Breast epithelium (tissue), 4 donors: Measurements from ENCODE around the gene DDA1. TPM values are rescaled to one million over a fixed set of nuclear protein-coding genes. Genes with fewer than 3 reads are reported as not detected.

Experiments used
- DNase-seq, 2 donors: peaks; one replicate each; pipeline ENCODE4 v3.0.0-alpha.2; 2019; ENCODE audit warnings: low spot score in 2 of 2
- H3K27ac ChIP-seq, 2 donors: fragments of 200-600 bp; sonication (generic) in 1 of 2; one replicate each; pipeline ENCODE4 v1.5.1; 2016 to 2019; ENCODE audit warnings: mild to moderate bottlenecking in 1 of 2
- H3K27me3 ChIP-seq, 2 donors: fragments of 200-600 bp; sonication (generic) in 1 of 2; one replicate each; pipeline versions ENCODE4 v1.5.1 to v1.6.0; 2017 to 2019; ENCODE audit warnings: control low read depth in 1 of 2, mild to moderate bottlenecking in 1 of 2
- H3K36me3 ChIP-seq: fragments of 200-600 bp; one replicate; pipeline ENCODE4 v1.5.1; 2019
- H3K4me1 ChIP-seq, 2 donors: fragments of 200-600 bp; sonication (generic); one replicate each; pipeline ENCODE4 v1.5.1; 2016 to 2019; ENCODE audit warnings: control low read depth in 1 of 2
- H3K4me3 ChIP-seq, 3 donors: fragments of 200-600 bp; sonication (generic); 1 replicate in 2 of 3; 2 replicates in 1 of 3; pipeline ENCODE4 v1.5.1; 2016 to 2019; ENCODE audit warnings: mild to moderate bottlenecking in 3 of 3, moderate library complexity in 2 of 3
- H3K9me3 ChIP-seq, 2 donors: fragments of 200-600 bp; sonication (generic) in 1 of 2; one replicate each; pipeline ENCODE4 v1.5.1; 2016 to 2019; ENCODE audit warnings: control low read depth in 1 of 2
- POLR2A ChIP-seq: fragments of 450-650 bp; IDR thresholded peaks from one replicate; pipeline ENCODE4 v1.6.1; 2016; ENCODE audit warnings: antibody characterized with exemption, mild to moderate bottlenecking, moderate library complexity
- POLR2AphosphoS5 ChIP-seq, 3 donors: sonication (generic); formaldehyde crosslinking; IDR thresholded peaks; one replicate each; pipeline ENCODE4 v1.6.1; 2017; ENCODE audit warnings: antibody characterized with exemption in 3 of 3
- intact Hi-C: fragments of 100-400 bp; cut with DNase I; formaldehyde crosslinking; loops from one replicate; pipeline ENCODE4 v1.15.1; 2023; ENCODE audit warnings: low total_unique reads
- total RNA-seq, 3 donors: library from RNA; depleted of rRNA; stranded (reverse); fragments of >200 nt; gene quantifications; one replicate each; pipeline ENCODE4 v1.1.0, GENCODE V29; 2016
- TF ChIP-seq, protein P1 (sequence below), 3 donors: fragments of 450-650 bp; IDR thresholded peaks; one replicate each; pipeline ENCODE4 v1.5.1; 2016 to 2017; ENCODE audit warnings: antibody characterized with exemption in 3 of 3, mild to moderate bottlenecking in 3 of 3, moderate library complexity in 3 of 3

Gene DDA1
- total RNA-seq, 3 donors from 2014 or later = 9.2 to 18.7 (median 11.1) TPM

DNA sequence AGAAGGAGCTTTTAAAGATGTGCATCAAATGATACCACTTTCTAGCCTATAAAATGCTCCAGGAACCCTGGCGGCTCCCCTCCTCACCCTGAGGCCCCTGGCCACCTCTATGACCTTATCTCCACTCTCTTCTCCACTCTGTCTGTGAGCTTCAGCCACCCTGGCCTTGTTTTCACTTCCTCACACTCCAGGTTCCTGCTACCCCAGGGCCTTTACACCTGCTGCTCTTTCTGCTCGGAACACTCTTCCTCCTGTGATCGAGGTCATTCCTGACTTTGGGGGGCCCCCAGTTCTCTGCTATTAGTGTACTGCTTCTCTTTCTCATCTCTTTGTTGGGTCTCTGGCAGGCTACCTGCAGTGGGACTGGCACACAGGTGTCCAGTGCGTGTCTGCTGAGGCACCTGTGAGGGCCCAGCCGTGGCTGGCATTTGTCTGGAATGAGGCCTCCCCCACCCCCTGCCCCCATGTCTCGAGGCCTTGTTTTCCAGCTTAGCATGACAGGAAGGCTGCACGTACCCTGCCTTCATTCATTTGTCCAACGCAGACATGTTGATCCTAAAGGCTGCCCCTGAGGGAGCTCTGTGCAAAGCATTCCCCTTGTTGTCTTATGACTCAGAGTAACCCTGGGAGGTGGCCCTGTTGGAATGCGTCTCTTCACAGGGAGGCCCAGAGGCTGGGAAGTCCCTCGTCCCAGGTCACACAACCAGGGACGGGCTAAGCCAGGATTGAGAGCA is 2.3 kb downstream of the DDA1 start:
- H3K36me3 ChIP-seq = no peaks in the 10 kb centered on the region
- H3K9me3 ChIP-seq = no peaks in the 10 kb centered on the region
- peaks cover 5 to 7% of the 10 kb centered on the region in 2 donors for H3K4me1 ChIP-seq
- no peak overlapping the region for H3K4me3 ChIP-seq
- H3K27me3 ChIP-seq = no peaks in the 10 kb centered on the region
- TF ChIP-seq POLR2A (no peak), POLR2AphosphoS5 (IDR thresholded peaks at IDR 0.05) (no peak)
- TF ChIP-seq, protein P1, sequence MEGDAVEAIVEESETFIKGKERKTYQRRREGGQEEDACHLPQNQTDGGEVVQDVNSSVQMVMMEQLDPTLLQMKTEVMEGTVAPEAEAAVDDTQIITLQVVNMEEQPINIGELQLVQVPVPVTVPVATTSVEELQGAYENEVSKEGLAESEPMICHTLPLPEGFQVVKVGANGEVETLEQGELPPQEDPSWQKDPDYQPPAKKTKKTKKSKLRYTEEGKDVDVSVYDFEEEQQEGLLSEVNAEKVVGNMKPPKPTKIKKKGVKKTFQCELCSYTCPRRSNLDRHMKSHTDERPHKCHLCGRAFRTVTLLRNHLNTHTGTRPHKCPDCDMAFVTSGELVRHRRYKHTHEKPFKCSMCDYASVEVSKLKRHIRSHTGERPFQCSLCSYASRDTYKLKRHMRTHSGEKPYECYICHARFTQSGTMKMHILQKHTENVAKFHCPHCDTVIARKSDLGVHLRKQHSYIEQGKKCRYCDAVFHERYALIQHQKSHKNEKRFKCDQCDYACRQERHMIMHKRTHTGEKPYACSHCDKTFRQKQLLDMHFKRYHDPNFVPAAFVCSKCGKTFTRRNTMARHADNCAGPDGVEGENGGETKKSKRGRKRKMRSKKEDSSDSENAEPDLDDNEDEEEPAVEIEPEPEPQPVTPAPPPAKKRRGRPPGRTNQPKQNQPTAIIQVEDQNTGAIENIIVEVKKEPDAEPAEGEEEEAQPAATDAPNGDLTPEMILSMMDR (IDR thresholded peaks at IDR 0.05) = no peak
- no peak overlapping the region for H3K27ac ChIP-seq
- intact Hi-C loops = no loop called here
- no peak for DNase-seq

DNA sequence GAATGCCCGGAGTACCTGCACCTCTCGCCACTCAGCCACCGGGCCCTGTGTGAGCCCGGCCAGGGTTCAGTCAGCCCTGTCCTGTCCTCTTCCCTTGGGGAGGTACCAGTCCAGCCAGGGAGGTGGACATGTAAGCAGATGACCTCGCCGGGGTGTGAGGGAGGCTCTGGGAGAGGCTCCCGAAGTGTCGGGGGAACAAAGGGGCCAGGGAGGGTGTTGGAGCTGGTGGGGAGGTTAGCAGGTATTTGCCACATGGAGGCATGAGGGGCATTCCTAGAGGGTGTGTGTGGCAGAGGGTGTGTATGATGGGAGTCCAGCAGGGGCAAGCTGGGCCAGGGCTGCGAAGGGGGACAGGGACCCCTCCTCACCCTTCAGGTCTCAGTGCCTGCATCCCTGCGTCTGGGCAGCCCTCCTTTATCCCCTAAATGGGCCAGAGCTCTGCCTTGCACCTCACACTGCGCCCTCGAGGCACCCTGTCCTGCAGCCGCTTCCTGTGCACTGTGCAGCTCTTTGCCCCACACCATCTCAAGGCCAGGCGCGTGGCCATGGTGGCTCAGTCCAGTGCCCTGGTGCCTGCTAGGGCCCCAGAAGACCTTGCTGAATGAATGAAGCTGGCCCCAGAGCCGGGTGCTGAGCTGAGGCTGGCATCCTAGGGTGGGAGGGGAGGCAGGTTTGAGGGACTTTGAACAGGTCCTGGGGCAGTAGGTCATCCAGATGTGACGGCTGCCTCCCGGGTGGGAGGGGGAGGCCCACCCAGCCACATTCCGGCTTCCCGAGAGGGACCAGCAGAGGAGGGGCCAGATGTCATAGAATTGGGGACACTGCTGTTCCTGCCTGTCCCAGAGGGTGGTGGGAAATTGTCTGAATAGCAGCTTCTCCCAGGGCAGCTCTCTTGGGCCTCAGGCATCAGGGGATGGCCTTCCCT is 3.1 kb downstream of the DDA1 start:
- Histone ChIP-seq H3K9me3 (no peaks in the 10 kb centered on the region), H3K4me1 (peaks cover 5 to 7% of the 10 kb centered on the region in 2 donors), H3K36me3 (no peaks in the 10 kb centered on the region), H3K27ac (no peak overlapping the region), H3K4me3 (no peak overlapping the region), H3K27me3 (no peaks in the 10 kb centered on the region)
- DNase-seq = no peak
- intact Hi-C loops = no loop called here
- TF ChIP-seq POLR2AphosphoS5 (IDR thresholded peaks at IDR 0.05) = no peak
- TF ChIP-seq, protein P1 (IDR thresholded peaks at IDR 0.05) = no peak
- no peak for TF ChIP-seq POLR2A

DNA sequence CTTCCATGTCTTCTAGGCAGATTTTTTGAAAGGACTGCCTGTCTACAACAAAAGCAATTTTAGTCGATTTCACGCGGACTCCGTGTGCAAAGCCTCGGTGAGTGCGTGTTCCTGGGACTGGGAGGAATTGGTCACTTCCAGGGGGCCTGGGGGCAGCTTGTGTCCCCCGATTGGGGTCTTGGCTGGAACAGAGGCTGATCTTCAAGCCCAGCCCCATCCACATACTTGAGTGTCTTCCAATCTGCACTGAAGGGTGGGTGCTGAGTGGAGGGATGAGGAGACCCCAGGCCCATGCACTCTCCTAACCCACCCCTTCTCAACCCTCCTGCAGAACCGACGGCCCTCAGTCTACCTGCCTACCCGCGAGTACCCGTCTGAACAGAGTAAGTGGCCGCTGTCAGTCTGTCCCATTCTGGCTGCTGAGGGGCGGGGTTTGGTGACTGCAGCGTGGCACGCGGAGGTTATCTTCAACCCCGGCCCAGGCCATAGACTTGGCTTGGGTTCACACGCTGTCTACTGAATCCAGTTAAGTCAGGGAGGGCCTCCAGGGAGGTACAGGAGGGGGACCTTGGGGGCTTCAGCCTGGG is 4.7 kb downstream of the DDA1 start:
- no peaks in the 10 kb centered on the region for H3K36me3 ChIP-seq
- DNase-seq = no peak
- no peaks in the 10 kb centered on the region for H3K27me3 ChIP-seq
- H3K4me3 ChIP-seq = no peak overlapping the region
- H3K27ac ChIP-seq = no peak overlapping the region
- H3K4me1 ChIP-seq = peaks cover 5 to 7% of the 10 kb centered on the region in 2 donors
- no peaks in the 10 kb centered on the region for H3K9me3 ChIP-seq
- intact Hi-C loops = no loop called here
- TF ChIP-seq POLR2A = no peak

DNA sequence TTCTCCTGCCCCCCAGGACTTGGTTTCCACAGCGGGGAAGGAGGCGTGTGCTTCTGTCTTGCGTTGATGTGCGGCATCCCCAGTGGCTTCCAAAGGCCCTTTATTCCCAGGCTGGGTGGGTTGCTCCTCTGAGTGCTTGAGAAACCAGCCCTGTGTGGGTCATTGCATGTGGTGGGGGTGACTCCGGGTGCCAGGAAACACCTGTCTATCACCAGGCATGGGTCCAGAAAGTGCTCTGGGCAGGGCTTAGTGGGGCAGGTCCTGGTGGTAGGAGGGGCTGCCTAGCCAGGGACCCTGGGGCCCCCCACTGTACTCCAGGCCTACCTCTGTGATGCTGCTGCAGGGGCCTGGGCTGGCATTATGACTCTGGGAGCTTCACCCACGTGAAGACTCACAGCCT is 9.6 kb downstream of the DDA1 start:
- Histone ChIP-seq H3K9me3 (no peaks in the 10 kb centered on the region), H3K4me3 (no peak overlapping the region), H3K27me3 (no peaks in the 10 kb centered on the region), H3K36me3 (peaks cover 7% of the 10 kb centered on the region), H3K27ac (no peak overlapping the region), H3K4me1 (no peaks in the 10 kb centered on the region)
- no peak for DNase-seq
- intact Hi-C loops = no loop called here
- TF ChIP-seq POLR2AphosphoS5 (IDR thresholded peaks at IDR 0.05) = no peak
- TF ChIP-seq, protein P1 (IDR thresholded peaks at IDR 0.05) = no peak
- TF ChIP-seq POLR2A = no peak

DNA sequence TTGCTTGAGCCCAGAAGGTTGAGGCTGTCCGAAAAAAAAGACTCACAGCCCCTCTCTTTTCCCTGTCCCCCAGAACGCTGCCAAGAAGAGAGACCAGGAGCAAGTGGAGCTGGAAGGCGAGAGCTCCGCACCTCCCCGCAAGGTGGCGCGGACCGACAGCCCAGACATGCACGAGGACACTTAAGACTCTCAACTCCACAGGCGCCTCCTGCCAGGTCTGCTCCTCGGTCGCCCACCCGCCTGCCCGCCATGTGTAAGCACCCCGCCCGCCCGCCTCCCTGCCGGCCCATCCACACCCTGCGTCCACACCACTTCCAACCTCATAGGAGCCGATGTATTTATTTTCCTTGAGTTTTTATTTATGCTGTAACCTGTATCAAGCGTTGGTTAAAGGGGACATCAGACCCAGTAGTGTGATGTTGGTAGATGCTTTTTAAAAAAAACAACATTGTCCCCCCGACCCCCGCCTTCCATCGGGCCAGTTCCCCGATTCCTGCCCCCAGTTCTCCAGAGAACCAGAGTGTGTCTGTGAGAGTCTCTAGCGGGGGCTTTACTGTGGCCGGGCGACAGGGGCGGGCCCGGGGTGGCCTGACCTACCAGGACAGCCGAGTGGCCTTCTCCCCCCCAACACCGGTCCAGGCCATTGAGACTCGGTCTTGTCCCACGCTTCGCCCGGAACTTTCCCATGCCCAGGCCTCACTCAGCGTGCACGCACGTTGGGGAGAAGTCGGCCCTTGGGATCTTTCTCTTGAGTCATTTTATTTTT is 10.3 kb downstream of the DDA1 start:
- H3K4me1 ChIP-seq = no peaks in the 10 kb centered on the region
- H3K4me3 ChIP-seq = no peak overlapping the region
- H3K27ac ChIP-seq = no peak overlapping the region
- peaks cover 7% of the 10 kb centered on the region for H3K36me3 ChIP-seq
- peaks cover 0 to 3% of the 10 kb centered on the region in 2 donors for H3K27me3 ChIP-seq
- intact Hi-C loops = loop anchor here (5.0 kb wide), 1 partner anchor 1363 kb away; the partner anchor contains the start of gene CRTC1
- TF ChIP-seq POLR2A (no peak), POLR2AphosphoS5 (IDR thresholded peaks at IDR 0.05) (no peak)
- TF ChIP-seq, protein P1 (IDR thresholded peaks at IDR 0.05) = no peak
- no peaks in the 10 kb centered on the region for H3K9me3 ChIP-seq
- no peak for DNase-seq
